AG04450 (cell line): ENCODE measurements around the gene SETD7. TPM values are rescaled to one million over a fixed set of nuclear protein-coding genes. Genes with fewer than 3 reads are reported as not detected.

Source experiments
- CTCF ChIA-PET: fragments of 300-600, 350-600 bp; formaldehyde crosslinking; extraction: SDS; loops from one replicate; lab custom pipeline; 2022; ENCODE audit warnings: antibody characterized with exemption, inconsistent platforms; lab: Charles Lee
- POLR2A ChIA-PET: fragments of 350-600 bp; formaldehyde crosslinking; extraction: SDS; loops from one replicate; lab custom pipeline; 2021; ENCODE audit warnings: antibody characterized with exemption, inconsistent platforms; lab: Yijun Ruan, JAX
- DNase-seq: peaks from one replicate; pipeline ENCODE4 v3.0.0-alpha.2; 2011; ENCODE audit warnings: low read depth, low spot score
- H3K27ac ChIP-seq: one replicate; pipeline ENCODE4 v1.5.1; 2012; ENCODE audit warnings: low read depth, low read length, control low read depth
- H3K27me3 ChIP-seq: one replicate; pipeline ENCODE4 v1.6.0; 2012; ENCODE audit warnings: low read length; ENCODE audit not compliant: control insufficient read depth, insufficient read depth
- H3K4me3 ChIP-seq: 2 replicates; pipeline ENCODE4 v1.5.1; 2011; ENCODE audit warnings: mild to moderate bottlenecking, low read depth, low read length, control low read depth
- H3K9me3 ChIP-seq: 2 replicates; pipeline ENCODE4 v1.5.1; 2012; ENCODE audit warnings: low read length; ENCODE audit not compliant: control insufficient read depth, insufficient read depth
- CTCF ChIP-seq: IDR thresholded peaks from 2 replicates; pipeline ENCODE4 v1.5.1; 2011; ENCODE audit warnings: low read depth, low read length, control low read depth, inconsistent platforms
- polyA plus RNA-seq: library from polyadenylated mRNA; depleted of rRNA; stranded (reverse); fragments of >200 nt; gene quantifications from 2 replicates; pipeline ENCODE4 v1.2.3, GENCODE V29; 2011

The SETD7 gene
- polyA plus RNA-seq, 1 experiment, result 21.5 TPM

DNA sequence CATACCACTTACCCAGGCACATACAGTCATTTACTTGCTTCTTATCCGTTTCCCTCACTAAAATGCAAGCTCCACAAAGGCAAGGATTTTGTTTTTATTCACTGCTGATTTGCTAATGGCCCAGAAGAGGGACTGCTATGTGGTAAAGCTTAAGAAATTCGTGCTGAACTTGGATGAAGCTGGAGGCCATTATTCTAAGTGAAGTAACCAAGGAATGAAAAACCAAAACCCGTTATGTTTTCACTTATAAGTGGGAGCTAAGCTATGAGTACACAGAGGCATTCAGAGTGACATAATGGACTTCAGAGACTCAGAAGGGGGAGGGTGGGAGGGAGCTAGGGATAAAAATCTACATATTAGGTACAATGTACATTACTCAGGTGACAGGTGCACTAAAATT, 54.9 kb downstream of the SETD7 start:
- POLR2A ChIA-PET, result interaction anchor here (0.7 kb wide), 1 partner anchor 59 kb away, joined by 5 read pairs; no protein-coding TSS in a partner anchor
- Histone ChIP-seq H3K4me3 (no peak overlapping the region), H3K27ac (no peak overlapping the region), H3K9me3 (no peaks in the 10 kb centered on the region), H3K27me3 (no peaks in the 10 kb centered on the region)
- DNase-seq, result no peak
- CTCF ChIA-PET, result interaction anchor here (0.9 to 1.4 kb wide), 3 partner anchors 14 to 156 kb away, joined by 3 to 4 read pairs (median 3); no protein-coding TSS in a partner anchor
- no peak for TF ChIP-seq CTCF

GRCh38 chr4:139499186-139499585, 56.8 kb downstream of the SETD7 start:
- DNase-seq, result no peak
- no peak for TF ChIP-seq CTCF
- H3K9me3 ChIP-seq, result no peaks in the 10 kb centered on the region
- no peak overlapping the region for H3K4me3 ChIP-seq
- H3K27ac ChIP-seq, result no peak overlapping the region
- H3K27me3 ChIP-seq, result no peaks in the 10 kb centered on the region
- ChIA-PET POLR2A (no interaction called here), CTCF (interaction anchor here (1.1 to 3.1 kb wide), 3 partner anchors 11 to 153 kb away, joined by 4 to 18 read pairs (median 5); no protein-coding TSS in a partner anchor)

GRCh38 chr4:139493176-139493575, 62.8 kb downstream of the SETD7 start:
- no peaks in the 10 kb centered on the region for H3K27me3 ChIP-seq
- TF ChIP-seq CTCF, result no peak
- no peak overlapping the region for H3K4me3 ChIP-seq
- H3K27ac ChIP-seq, result no peak overlapping the region
- CTCF ChIA-PET, result no interaction called here
- DNase-seq, result no peak
- no peaks in the 10 kb centered on the region for H3K9me3 ChIP-seq
- POLR2A ChIA-PET, result no interaction called here

DNA sequence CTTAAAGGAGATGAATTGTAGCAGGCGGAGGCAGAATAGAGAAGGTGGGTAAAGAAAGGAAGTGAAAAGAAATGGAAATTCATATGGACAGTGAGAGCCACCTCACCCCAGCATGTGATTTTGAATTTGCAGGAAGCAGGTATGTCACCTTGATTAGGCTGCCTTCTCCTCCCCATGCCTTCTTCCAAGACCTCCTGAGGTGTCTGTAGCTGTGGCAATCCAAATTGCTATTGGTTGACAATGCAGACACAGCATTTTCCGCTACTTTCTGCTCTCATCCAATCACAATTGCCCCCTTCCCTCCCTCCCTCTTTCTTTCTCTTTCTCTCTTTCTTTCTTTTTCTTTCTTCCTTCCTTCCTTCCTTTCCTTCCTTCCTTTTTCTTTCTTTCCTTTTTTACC, 63.6 kb downstream of the SETD7 start:
- no peaks in the 10 kb centered on the region for H3K9me3 ChIP-seq
- POLR2A ChIA-PET, result no interaction called here
- no peak overlapping the region for H3K27ac ChIP-seq
- no peak for TF ChIP-seq CTCF
- DNase-seq, result no peak
- CTCF ChIA-PET, result no interaction called here
- no peaks in the 10 kb centered on the region for H3K27me3 ChIP-seq
- H3K4me3 ChIP-seq, result no peak overlapping the region

GRCh38 chr4:139489638-139490037, 66.4 kb downstream of the SETD7 start:
- CTCF ChIA-PET, result interaction anchor here (0.9 kb wide), 1 partner anchor 113 kb away, joined by 3 read pairs; no protein-coding TSS in a partner anchor
- no peak for TF ChIP-seq CTCF
- H3K4me3 ChIP-seq, result no peak overlapping the region
- POLR2A ChIA-PET, result no interaction called here
- no peaks in the 10 kb centered on the region for H3K9me3 ChIP-seq
- DNase-seq, result no peak
- no peak overlapping the region for H3K27ac ChIP-seq
- no peaks in the 10 kb centered on the region for H3K27me3 ChIP-seq
